ENCODE measurements around the gene TFAP2A. TPM values are rescaled to one million over a fixed set of nuclear protein-coding genes. Genes with fewer than 3 reads are reported as not detected.

TFAP2A gene
- polyA plus RNA-seq, 2 donors = 20.9 to 28.8 TPM

DNA sequence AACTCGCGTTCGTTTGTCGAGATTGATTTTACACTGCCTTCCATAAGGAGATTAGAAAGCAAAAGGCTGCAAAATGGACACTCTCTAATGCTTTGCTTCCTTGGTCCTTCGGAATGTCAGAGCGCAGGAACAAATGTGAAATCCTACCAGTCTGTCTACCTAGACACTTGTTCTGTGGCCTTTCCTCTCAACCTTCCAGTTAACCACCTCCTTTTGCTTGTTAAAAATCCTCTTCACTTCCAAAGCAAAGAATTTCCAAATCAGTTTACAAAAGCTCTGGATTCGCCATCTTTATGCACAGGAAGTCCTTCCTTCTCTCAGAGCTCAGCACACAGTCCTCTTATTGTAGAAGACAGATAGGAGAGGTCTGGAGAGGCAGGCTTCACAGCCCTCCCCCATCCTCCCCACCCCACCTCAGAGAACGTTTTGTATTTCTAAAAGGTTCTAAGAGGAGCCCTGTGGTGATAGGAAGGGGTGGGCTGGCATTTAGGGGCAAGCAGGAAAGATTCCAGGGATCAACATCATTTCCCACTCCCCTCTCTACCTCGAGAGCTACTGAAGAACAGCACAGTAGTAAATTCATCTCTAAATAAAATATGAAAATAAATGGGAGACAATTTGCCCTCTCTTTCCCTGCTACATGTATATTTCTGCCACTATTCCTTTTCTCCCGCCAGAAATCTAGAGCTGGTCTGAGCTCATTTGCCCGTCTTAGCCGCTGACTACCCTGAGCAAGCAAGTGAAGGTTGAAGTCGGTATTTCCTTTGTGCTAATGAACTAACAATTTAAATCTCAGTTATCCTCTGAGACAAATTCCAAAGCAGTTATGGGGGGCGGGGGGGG lies 18.9 kb downstream of the TFAP2A start:
- H3K4me3 ChIP-seq (ENCODE audit: low read depth in 1 of 2, low read length in 2 of 2) = no peak overlapping the region
- H3K27me3 ChIP-seq (ENCODE audit: control insufficient read depth in 1 of 2, insufficient read depth in 2 of 2, low read length in 2 of 2) = no peaks in the 10 kb centered on the region
- H3K4me1 ChIP-seq (ENCODE audit: control insufficient read depth in 2 of 2, insufficient read depth in 2 of 2, low read length in 1 of 2) = peaks cover 0 to 6% of the 10 kb centered on the region in 2 donors
- H3K27ac ChIP-seq (ENCODE audit: low read depth in 2 of 2, low read length in 1 of 2) = no peak overlapping the region
- no peaks in the 10 kb centered on the region for H3K36me3 ChIP-seq (ENCODE audit: control insufficient read depth in 2 of 2, insufficient read depth in 2 of 2, low read length in 1 of 2)
- H3K9me3 ChIP-seq (ENCODE audit: control insufficient read depth in 2 of 2, insufficient read depth in 1 of 2, low read depth in 1 of 2, low read length in 1 of 2) = peaks cover 0 to 3% of the 10 kb centered on the region in 2 donors
- 26 to 43% methylated on average over 14 of the region's 14 CpGs for WGBS, 2 donors

DNA sequence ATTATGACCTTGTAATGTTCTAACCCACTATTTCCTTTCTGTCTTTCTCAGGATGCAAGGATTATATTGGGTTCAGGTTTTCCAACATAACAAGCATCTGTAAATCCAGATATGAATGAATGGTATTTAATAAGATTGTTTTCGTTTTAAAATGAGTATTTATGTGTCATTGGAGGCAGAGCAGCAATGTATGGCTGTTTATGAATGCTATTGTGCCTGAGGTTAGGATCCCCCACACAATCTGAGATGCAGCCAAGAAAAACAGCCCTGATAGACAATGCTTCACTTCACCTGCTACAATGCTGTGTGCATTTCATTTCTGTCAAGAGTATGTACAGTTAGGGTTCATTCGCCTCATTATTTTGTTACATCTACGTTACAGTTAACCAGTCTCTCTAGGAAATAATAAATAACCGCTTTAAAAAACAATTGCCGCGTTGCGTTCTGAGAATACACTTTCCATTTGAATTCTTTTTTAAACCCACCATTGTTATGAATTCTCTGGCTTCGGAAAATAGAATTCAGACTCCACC lies 19.6 kb downstream of the TFAP2A start:
- no peak overlapping the region for H3K27ac ChIP-seq (ENCODE audit: low read depth in 2 of 2, low read length in 1 of 2)
- H3K9me3 ChIP-seq (ENCODE audit: control insufficient read depth in 2 of 2, insufficient read depth in 1 of 2, low read depth in 1 of 2, low read length in 1 of 2) = peaks cover 0 to 3% of the 10 kb centered on the region in 2 donors
- H3K4me1 ChIP-seq (ENCODE audit: control insufficient read depth in 2 of 2, insufficient read depth in 2 of 2, low read length in 1 of 2) = peaks cover 0 to 6% of the 10 kb centered on the region in 2 donors
- H3K27me3 ChIP-seq (ENCODE audit: control insufficient read depth in 1 of 2, insufficient read depth in 2 of 2, low read length in 2 of 2) = no peaks in the 10 kb centered on the region
- H3K36me3 ChIP-seq (ENCODE audit: control insufficient read depth in 2 of 2, insufficient read depth in 2 of 2, low read length in 1 of 2) = no peaks in the 10 kb centered on the region
- 34 to 41% methylated on average over 8 of the region's 8 CpGs for WGBS, 2 donors
- H3K4me3 ChIP-seq (ENCODE audit: low read depth in 1 of 2, low read length in 2 of 2) = no peak overlapping the region

DNA sequence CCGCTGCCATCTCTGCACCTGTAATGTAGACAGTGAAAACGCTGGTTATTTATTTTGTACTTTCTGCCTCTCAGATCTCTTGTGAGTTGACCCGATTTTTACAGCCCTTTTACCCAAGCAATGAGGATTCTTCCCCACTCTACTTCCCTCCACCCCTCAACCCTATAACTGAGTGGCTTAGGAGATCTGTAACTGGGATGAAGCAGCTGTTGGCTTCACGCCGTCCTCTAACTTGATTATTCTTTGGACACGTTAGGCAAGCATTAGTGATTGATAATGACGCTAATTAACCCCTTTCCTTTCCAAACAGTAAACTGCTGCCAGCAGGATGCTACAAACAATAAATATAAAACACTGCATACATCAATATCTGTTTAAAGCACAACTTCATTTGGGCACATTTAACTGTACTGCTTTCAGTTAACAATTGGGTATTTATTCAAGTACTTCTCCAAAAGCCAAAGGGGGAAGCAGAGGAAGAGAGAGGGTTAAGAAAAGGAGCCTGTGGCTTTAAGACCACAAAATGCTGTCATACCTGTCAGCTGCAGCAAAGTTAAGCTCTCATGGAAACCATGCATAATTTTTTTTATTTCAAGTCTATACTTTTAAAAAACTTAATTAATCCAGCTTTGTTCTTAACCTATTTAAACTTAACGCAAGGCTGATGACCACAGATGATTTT lies 21.2 kb downstream of the TFAP2A start:
- Histone ChIP-seq H3K9me3 (ENCODE audit: control insufficient read depth in 2 of 2, insufficient read depth in 1 of 2, low read depth in 1 of 2, low read length in 1 of 2) (peaks cover 0 to 3% of the 10 kb centered on the region in 2 donors), H3K36me3 (ENCODE audit: control insufficient read depth in 2 of 2, insufficient read depth in 2 of 2, low read length in 1 of 2) (no peaks in the 10 kb centered on the region), H3K27ac (ENCODE audit: low read depth in 2 of 2, low read length in 1 of 2) (no peak overlapping the region), H3K27me3 (ENCODE audit: control insufficient read depth in 1 of 2, insufficient read depth in 2 of 2, low read length in 2 of 2) (peaks cover 0 to 3% of the 10 kb centered on the region in 2 donors), H3K4me3 (ENCODE audit: low read depth in 1 of 2, low read length in 2 of 2) (no peak overlapping the region), H3K4me1 (ENCODE audit: control insufficient read depth in 2 of 2, insufficient read depth in 2 of 2, low read length in 1 of 2) (peaks cover 0 to 4% of the 10 kb centered on the region in 2 donors)
- WGBS, 2 donors = 20 to 27% methylated on average over 8 of the region's 8 CpGs

DNA sequence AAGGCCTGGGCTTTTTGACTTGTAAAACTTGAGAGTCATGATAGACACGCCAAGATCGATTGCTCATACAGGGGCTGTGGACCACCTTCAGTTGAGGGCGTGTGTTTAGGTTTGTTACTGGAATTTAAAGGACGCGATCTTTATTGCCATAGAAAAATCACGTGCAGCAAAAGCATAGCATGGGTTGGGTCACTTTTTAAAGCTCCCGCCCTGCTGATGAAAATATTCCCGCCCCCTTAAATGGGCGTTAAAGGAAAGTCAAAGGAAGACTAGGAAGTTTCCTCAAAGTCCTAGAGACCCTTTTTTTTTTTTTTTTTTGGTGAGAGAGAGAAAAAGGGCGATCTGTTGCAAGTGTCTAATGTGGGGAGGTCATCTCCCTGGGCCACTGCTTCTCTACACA lies 23.1 kb downstream of the TFAP2A start:
- Histone ChIP-seq H3K9me3 (ENCODE audit: control insufficient read depth in 2 of 2, insufficient read depth in 1 of 2, low read depth in 1 of 2, low read length in 1 of 2) (no peaks in the 10 kb centered on the region), H3K4me3 (ENCODE audit: low read depth in 1 of 2, low read length in 2 of 2) (no peak overlapping the region), H3K4me1 (ENCODE audit: control insufficient read depth in 2 of 2, insufficient read depth in 2 of 2, low read length in 1 of 2) (no peaks in the 10 kb centered on the region), H3K27ac (ENCODE audit: low read depth in 2 of 2, low read length in 1 of 2) (no peak overlapping the region), H3K27me3 (ENCODE audit: control insufficient read depth in 1 of 2, insufficient read depth in 2 of 2, low read length in 2 of 2) (peaks cover 0 to 3% of the 10 kb centered on the region in 2 donors), H3K36me3 (ENCODE audit: control insufficient read depth in 2 of 2, insufficient read depth in 2 of 2, low read length in 1 of 2) (no peaks in the 10 kb centered on the region)
- WGBS, 2 donors = 36 to 49% methylated on average over 10 of the region's 10 CpGs

DNA sequence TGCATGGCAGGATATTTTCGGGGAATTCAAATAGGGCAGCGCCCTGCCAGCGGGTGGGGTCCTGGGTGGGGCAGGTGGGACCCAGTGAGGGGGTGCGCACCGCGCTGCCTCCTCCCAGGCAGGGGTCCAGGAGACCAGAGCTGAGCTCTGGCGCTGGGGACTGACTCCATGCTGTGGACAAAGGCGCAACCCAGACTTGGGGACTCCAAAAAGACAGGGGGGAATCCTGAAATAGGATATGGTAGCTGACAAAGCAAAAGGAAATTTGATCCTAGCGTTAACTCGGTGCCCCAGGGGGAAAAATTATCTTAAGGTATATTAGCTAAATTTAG lies 23.6 kb downstream of the TFAP2A start:
- peaks cover 0 to 3% of the 10 kb centered on the region in 2 donors for H3K27me3 ChIP-seq (ENCODE audit: control insufficient read depth in 1 of 2, insufficient read depth in 2 of 2, low read length in 2 of 2)
- H3K4me1 ChIP-seq (ENCODE audit: control insufficient read depth in 2 of 2, insufficient read depth in 2 of 2, low read length in 1 of 2) = no peaks in the 10 kb centered on the region
- no peaks in the 10 kb centered on the region for H3K9me3 ChIP-seq (ENCODE audit: control insufficient read depth in 2 of 2, insufficient read depth in 1 of 2, low read depth in 1 of 2, low read length in 1 of 2)
- no peak overlapping the region for H3K27ac ChIP-seq (ENCODE audit: low read depth in 2 of 2, low read length in 1 of 2)
- WGBS, 2 donors = 42 to 50% methylated on average over 10 of the region's 10 CpGs
- no peaks in the 10 kb centered on the region for H3K36me3 ChIP-seq (ENCODE audit: control insufficient read depth in 2 of 2, insufficient read depth in 2 of 2, low read length in 1 of 2)
- no peak overlapping the region for H3K4me3 ChIP-seq (ENCODE audit: low read depth in 1 of 2, low read length in 2 of 2)

DNA sequence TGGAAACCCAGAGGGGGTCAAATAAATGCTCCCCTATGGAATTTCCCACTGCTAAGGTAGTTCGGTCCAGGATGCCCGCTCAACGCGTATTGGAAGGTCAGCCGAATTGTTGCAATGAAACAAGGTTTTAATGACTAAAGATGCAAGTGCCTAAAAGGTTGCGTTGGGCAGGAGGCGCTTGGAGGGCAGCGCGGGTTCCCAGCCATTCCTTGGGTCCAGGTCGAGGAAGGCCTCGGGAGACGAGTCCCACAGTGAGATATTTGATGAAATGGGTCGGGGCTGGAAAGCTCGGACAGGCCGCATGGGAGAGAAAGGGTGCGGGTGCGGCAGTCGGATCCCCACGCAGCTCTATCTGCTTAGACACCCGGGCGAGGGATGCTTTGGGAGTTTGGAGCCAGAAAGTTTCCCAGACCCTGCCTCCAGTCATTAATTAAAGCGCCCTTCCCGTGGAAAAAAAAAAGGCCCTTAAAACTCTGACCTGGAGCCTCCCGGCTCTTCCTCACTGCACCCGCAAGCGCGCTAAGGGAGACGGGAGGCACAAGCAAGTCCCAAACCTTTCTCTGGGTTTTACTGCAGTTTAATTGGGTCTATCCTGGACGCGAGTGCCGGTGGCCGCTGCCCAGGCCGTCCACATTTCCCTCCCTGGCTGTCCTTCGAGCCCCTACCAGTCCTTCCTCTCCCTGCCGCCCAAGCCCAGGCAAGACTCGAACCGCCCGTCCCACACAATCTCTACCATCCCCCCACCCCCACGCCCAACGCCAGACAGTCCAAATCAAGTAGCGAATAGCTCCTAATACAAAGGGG lies 24.2 kb downstream of the TFAP2A start:
- peaks cover 0 to 3% of the 10 kb centered on the region in 2 donors for H3K27me3 ChIP-seq (ENCODE audit: control insufficient read depth in 1 of 2, insufficient read depth in 2 of 2, low read length in 2 of 2)
- WGBS, 2 donors = 28 to 50% methylated on average over 41 of the region's 41 CpGs
- H3K9me3 ChIP-seq (ENCODE audit: control insufficient read depth in 2 of 2, insufficient read depth in 1 of 2, low read depth in 1 of 2, low read length in 1 of 2) = no peaks in the 10 kb centered on the region
- no peak overlapping the region for H3K27ac ChIP-seq (ENCODE audit: low read depth in 2 of 2, low read length in 1 of 2)
- peaks cover 0 to 1% of the 10 kb centered on the region in 2 donors for H3K4me1 ChIP-seq (ENCODE audit: control insufficient read depth in 2 of 2, insufficient read depth in 2 of 2, low read length in 1 of 2)
- no peaks in the 10 kb centered on the region for H3K36me3 ChIP-seq (ENCODE audit: control insufficient read depth in 2 of 2, insufficient read depth in 2 of 2, low read length in 1 of 2)
- no peak overlapping the region for H3K4me3 ChIP-seq (ENCODE audit: low read depth in 1 of 2, low read length in 2 of 2)

DNA sequence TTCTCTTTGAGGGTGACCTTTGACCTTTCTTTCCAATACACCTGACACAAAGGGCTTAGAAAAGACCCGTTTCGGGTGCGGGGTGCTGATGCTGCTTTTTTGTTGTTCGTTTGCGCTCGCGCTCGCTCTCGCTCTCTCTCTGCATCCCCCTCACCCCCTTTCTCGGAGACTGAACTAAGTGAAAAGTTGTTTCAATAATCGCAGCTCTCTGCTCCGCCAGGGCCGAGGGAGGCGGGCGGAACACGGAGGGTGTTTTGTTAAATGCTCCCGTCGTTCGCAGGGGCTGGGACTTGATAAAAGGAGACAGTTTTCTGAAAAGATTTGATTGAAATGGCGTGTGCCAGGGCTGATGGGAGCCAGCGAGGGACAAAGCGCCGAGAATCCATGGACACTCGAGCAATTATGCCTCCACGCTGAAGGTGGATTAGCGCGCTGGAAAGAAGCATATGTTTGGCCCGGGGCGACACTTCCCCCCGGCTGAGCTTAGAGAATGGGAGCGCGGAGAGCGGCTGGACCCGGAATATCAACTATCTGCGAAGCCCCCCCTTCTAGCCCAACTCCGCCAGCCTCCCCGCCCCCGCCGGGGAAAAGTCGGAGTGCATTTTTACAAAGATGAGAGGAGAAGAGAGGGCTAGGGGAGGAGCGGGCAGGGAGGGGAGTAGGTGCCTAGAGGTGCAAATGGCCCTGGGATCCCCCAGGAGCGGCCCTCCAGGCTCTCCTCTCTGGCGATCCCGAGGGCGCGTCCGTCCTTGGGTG lies 25.0 kb downstream of the TFAP2A start:
- no peaks in the 10 kb centered on the region for H3K36me3 ChIP-seq (ENCODE audit: control insufficient read depth in 2 of 2, insufficient read depth in 2 of 2, low read length in 1 of 2)
- H3K4me1 ChIP-seq (ENCODE audit: control insufficient read depth in 2 of 2, insufficient read depth in 2 of 2, low read length in 1 of 2) = peaks cover 0 to 4% of the 10 kb centered on the region in 2 donors
- H3K4me3 ChIP-seq (ENCODE audit: low read depth in 1 of 2, low read length in 2 of 2) = no peak overlapping the region
- 32 to 50% methylated on average over 47 of the region's 47 CpGs for WGBS, 2 donors
- peaks cover 0 to 2% of the 10 kb centered on the region in 2 donors for H3K9me3 ChIP-seq (ENCODE audit: control insufficient read depth in 2 of 2, insufficient read depth in 1 of 2, low read depth in 1 of 2, low read length in 1 of 2)
- no peak overlapping the region for H3K27ac ChIP-seq (ENCODE audit: low read depth in 2 of 2, low read length in 1 of 2)
- peaks cover 0 to 3% of the 10 kb centered on the region in 2 donors for H3K27me3 ChIP-seq (ENCODE audit: control insufficient read depth in 1 of 2, insufficient read depth in 2 of 2, low read length in 2 of 2)

DNA sequence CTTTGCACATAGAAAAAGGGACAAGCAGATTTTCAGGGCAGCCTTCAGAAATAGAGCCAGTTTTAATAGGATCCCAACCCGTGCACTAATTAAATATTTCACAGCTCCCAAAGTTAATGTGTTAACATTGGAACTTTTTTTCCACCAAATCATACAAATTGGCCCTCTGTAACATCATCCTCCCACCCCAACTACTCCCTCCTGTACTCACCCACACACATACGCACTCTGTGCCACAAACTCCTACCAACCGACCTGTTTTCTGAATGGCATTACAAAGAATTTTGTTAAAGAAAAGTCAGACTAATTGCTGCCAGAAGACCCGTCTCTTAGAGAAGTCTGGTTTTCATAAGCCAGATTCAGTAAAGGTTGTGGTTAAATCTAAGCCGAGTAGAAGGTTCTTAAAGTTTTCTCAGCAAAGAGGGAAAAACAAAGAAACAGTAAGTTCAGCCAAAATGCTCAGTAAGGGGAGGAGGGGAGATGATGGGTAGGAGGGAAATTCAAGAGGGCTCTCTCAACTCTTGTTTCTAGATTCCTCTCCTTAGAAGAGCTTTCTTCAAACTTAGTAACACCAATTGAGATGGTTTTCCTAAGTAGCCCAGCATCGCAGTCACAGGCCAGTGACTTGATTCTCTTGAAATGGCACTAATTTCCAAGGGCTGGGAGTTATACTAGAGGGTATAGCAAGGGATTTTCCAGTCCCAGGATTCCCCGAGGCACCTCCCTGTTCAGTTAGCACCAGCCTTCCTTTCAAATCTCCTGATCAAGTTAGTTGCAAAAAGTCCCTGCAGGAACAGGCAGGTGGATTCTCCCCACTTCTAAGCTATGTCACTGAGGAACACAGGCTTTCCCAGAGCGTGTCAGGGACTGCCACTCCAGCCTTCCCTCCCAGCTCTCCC lies 27.9 kb downstream of the TFAP2A start:
- Histone ChIP-seq H3K4me1 (ENCODE audit: control insufficient read depth in 2 of 2, insufficient read depth in 2 of 2, low read length in 1 of 2) (peaks cover 4 to 5% of the 10 kb centered on the region in 2 donors), H3K9me3 (ENCODE audit: control insufficient read depth in 2 of 2, insufficient read depth in 1 of 2, low read depth in 1 of 2, low read length in 1 of 2) (peaks cover 0 to 5% of the 10 kb centered on the region in 2 donors), H3K36me3 (ENCODE audit: control insufficient read depth in 2 of 2, insufficient read depth in 2 of 2, low read length in 1 of 2) (no peaks in the 10 kb centered on the region), H3K27ac (ENCODE audit: low read depth in 2 of 2, low read length in 1 of 2) (no peak overlapping the region), H3K4me3 (ENCODE audit: low read depth in 1 of 2, low read length in 2 of 2) (no peak overlapping the region), H3K27me3 (ENCODE audit: control insufficient read depth in 1 of 2, insufficient read depth in 2 of 2, low read length in 2 of 2) (peaks cover 0 to 3% of the 10 kb centered on the region in 2 donors)
- WGBS, 2 donors = 12 to 16% methylated on average over 8 of the region's 8 CpGs
